ENCODE data around the gene CALHM1. TPM values are rescaled to one million over a fixed set of nuclear protein-coding genes. Genes with fewer than 3 reads are reported as not detected.
"Not testable (repeated sequence)": the region's sequence is repeated elsewhere in the genome, so short reads cannot be mapped to it uniquely, and the experiment has no call there.

The CALHM1 gene
- polyA plus RNA-seq (ENCODE audit: insufficient read length in 4 of 4) = under 1 TPM; 0.06 to 0.09 (median 0.07) TPM

GRCh38 chr10:103458720-103459119 lies at the start of gene CALHM1:
Gene CALHM1 (minus strand): TSS chr10:103458900. CDS start chr10:103458751, 149 bp downstream.
- no peak for DNase-seq (ENCODE audit: low read depth in 4 of 4, low spot score in 3 of 4)

- no peak for DNase-seq (ENCODE audit: low read depth in 4 of 4, low spot score in 3 of 4)
Observed at GRCh38 chr10:103507235-103508191, 48.8 kb upstream of the CALHM1 start.

- DNase-seq (ENCODE audit: low read depth in 4 of 4, low spot score in 3 of 4) = no peak
Observed at GRCh38 chr10:103506061-103506460, 47.4 kb upstream of the CALHM1 start.

- DNase-seq (ENCODE audit: low read depth in 4 of 4, low spot score in 3 of 4) = no peak
Observed at GRCh38 chr10:103504181-103504783, 45.6 kb upstream of the CALHM1 start.

GRCh38 chr10:103503777-103504176 lies 45.1 kb upstream of the CALHM1 start:
- DNase-seq (ENCODE audit: low read depth in 4 of 4, low spot score in 3 of 4) = not testable (repeated sequence)

GRCh38 chr10:103502849-103503660 lies 44.4 kb upstream of the CALHM1 start:
- DNase-seq (ENCODE audit: low read depth in 4 of 4, low spot score in 3 of 4) = no peak

- no peak for DNase-seq (ENCODE audit: low read depth in 4 of 4, low spot score in 3 of 4)
Observed at GRCh38 chr10:103501186-103501585, 42.5 kb upstream of the CALHM1 start.

- DNase-seq (ENCODE audit: low read depth in 4 of 4, low spot score in 3 of 4) = no peak
Observed at GRCh38 chr10:103500481-103500880, 41.8 kb upstream of the CALHM1 start.

GRCh38 chr10:103499881-103500280 lies 41.2 kb upstream of the CALHM1 start:
- no peak for DNase-seq (ENCODE audit: low read depth in 4 of 4, low spot score in 3 of 4)

- DNase-seq (ENCODE audit: low read depth in 4 of 4, low spot score in 3 of 4) = no peak
Observed at GRCh38 chr10:103498936-103499638, 40.4 kb upstream of the CALHM1 start.

- no peak for DNase-seq (ENCODE audit: low read depth in 4 of 4, low spot score in 3 of 4)
Observed at GRCh38 chr10:103497161-103497915, 38.6 kb upstream of the CALHM1 start.

GRCh38 chr10:103495321-103495720 lies 36.6 kb upstream of the CALHM1 start:
- DNase-seq (ENCODE audit: low read depth in 4 of 4, low spot score in 3 of 4) = no peak

- DNase-seq (ENCODE audit: low read depth in 4 of 4, low spot score in 3 of 4) = no peak
Observed at GRCh38 chr10:103493916-103494877, 35.5 kb upstream of the CALHM1 start.

- DNase-seq (ENCODE audit: low read depth in 4 of 4, low spot score in 3 of 4) = no peak
Observed at GRCh38 chr10:103493362-103493915, 34.7 kb upstream of the CALHM1 start, which contains the start of gene NEURL1. Gene NEURL1 (plus strand): TSS chr10:103493705. CDS start chr10:103494388, 683 bp downstream.

GRCh38 chr10:103492655-103493261 lies 34.1 kb upstream of the CALHM1 start:
- no peak for DNase-seq (ENCODE audit: low read depth in 4 of 4, low spot score in 3 of 4)

- no peak for DNase-seq (ENCODE audit: low read depth in 4 of 4, low spot score in 3 of 4)
Observed at GRCh38 chr10:103491729-103492364, 33.1 kb upstream of the CALHM1 start.

- DNase-seq (ENCODE audit: low read depth in 4 of 4, low spot score in 3 of 4) = no peak
Observed at GRCh38 chr10:103490986-103491314, 32.2 kb upstream of the CALHM1 start.
